Hematopoietic multipotent progenitor cell treated with erythropoietin and hydrocortisone succinate and interleukin-3 and kit ligand, for 17 days (in vitro differentiated cells): ENCODE data around the gene TAS1R3.

Source experiments
- DNase-seq: peaks from one replicate; pipeline ENCODE4 v3.0.0-alpha.2; 2015; ENCODE audit warnings: low spot score

The TAS1R3 gene

GRCh38 chr1:1295154-1295923, 35.7 kb upstream of the TAS1R3 start:
- DNase-seq = no peak

- DNase-seq = no peak
Observed at GRCh38 chr1:1296070-1297061, 34.7 kb upstream of the TAS1R3 start.

- DNase-seq = no peak
Observed at GRCh38 chr1:1297802-1298424, 33.2 kb upstream of the TAS1R3 start.

GRCh38 chr1:1298861-1299685, 32.0 kb upstream of the TAS1R3 start:
- DNase-seq = no peak

- DNase-seq = no peak
Observed at GRCh38 chr1:1299686-1300351, 31.3 kb upstream of the TAS1R3 start.

- DNase-seq = no peak
Observed at GRCh38 chr1:1300352-1300739, 30.7 kb upstream of the TAS1R3 start.

GRCh38 chr1:1302006-1302430, 29.1 kb upstream of the TAS1R3 start:
- DNase-seq = no peak

GRCh38 chr1:1302951-1303509, 28.1 kb upstream of the TAS1R3 start:
- DNase-seq = no peak

GRCh38 chr1:1303736-1304135, 27.3 kb upstream of the TAS1R3 start:
- no peak for DNase-seq

GRCh38 chr1:1304331-1305299, 26.5 kb upstream of the TAS1R3 start:
- no peak for DNase-seq

- DNase-seq = peak; percentile 65
Observed at GRCh38 chr1:1305300-1306069, 25.6 kb upstream of the TAS1R3 start.

- no peak for DNase-seq
Observed at GRCh38 chr1:1306070-1306660, 24.9 kb upstream of the TAS1R3 start.

- DNase-seq = no peak
Observed at GRCh38 chr1:1306661-1307260, 24.3 kb upstream of the TAS1R3 start.

- DNase-seq = no peak
Observed at GRCh38 chr1:1307261-1307922, 23.7 kb upstream of the TAS1R3 start.

- peak; percentile 94 for DNase-seq
Observed at GRCh38 chr1:1307923-1308755, 22.9 kb upstream of the TAS1R3 start, which contains the start of the genes ACAP3 and PUSL1. Gene ACAP3, minus strand, starts transcription at chr1:1307930. Its CDS starts 115 bp downstream, at chr1:1307815. Gene PUSL1, plus strand, starts transcription at chr1:1308597. Its CDS starts 47 bp downstream, at chr1:1308644.

GRCh38 chr1:1308756-1309250, 22.3 kb upstream of the TAS1R3 start:
- no peak for DNase-seq
